Left cardiac atrium (tissue), 4 donors: ENCODE data around the gene OCSTAMP. TPM values are rescaled to one million over a fixed set of nuclear protein-coding genes. Genes with fewer than 3 reads are reported as not detected.

Experiments
- ATAC-seq, 2 donors: fragments of 200-7000 bp; cut with Tn5 transposase; one replicate each; pipeline ENCODE4 v1.9.1; 2020; ENCODE audit warnings: mild to moderate bottlenecking in 2 of 2, moderate library complexity in 2 of 2
- DNase-seq: peaks from one replicate; pipeline ENCODE4 v3.0.0-alpha.2; 2020
- intact Hi-C, 2 donors: fragments of 100-400 bp; cut with DNase I; formaldehyde crosslinking; loops; one replicate each; pipeline versions ENCODE4 v1.14.1 to v1.15.1; 2022 to 2023
- total RNA-seq, 2 donors: library from RNA; stranded (reverse); fragmentation: NEBNext Ultra II Directional; extraction: Animal tissue kit (Norgen Biotek cat#: 25700); gene quantifications; one replicate each; pipeline ENCODE4 v1.2.1, GENCODE V29; 2021
- donor health status: DM: no; HTN: yes; CAD: no.
- donor health status: DM: no; HTN: yes; CAD: no; lungs with severe emphysema.
- donor health status: DM: yes; HTN: yes; CAD: no.
- donor health status: Dilated cardiomyopathy.

The OCSTAMP gene
- total RNA-seq, 2 donors from 2014 or later: not detected

DNA sequence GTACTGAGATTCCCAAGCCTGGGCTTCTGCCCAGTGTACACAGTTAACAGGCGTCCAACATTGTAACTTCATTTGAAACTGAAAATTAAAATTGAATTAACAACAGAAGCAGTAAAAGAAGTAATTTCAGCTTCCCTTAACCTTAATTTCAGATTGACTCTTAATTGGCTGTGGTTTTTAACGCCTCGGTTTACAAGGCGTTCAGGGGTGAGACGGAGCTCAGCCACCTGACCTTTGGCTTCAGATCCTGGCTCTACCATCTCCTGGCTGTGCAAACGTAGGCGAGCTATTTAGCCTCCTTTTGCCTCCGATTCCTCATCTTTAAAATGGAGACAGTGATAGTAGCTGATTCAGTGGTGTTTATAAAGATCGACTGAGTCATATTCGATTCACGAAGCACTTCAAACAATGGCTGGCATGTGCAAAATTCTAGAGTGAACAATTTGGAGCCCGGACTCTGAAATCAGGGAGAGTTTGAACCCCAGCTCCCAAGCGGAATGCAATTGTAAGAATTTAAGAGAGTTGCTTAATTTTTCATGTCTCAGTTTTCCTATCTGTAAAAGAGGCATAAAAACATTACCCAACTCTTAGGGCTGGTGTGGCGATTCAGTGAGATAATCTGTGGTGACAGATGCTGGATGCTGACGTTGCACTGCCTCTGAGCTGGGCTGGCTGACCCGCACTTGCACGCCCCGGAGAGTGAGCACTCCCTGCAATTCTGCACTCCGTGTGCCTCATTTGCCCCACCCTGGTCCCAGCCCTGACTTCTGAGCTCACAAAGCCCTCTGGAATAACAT, 23.5 kb upstream of the OCSTAMP start:
- no peak for ATAC-seq
- DNase-seq: no peak
- intact Hi-C loops: no loop called here

DNA sequence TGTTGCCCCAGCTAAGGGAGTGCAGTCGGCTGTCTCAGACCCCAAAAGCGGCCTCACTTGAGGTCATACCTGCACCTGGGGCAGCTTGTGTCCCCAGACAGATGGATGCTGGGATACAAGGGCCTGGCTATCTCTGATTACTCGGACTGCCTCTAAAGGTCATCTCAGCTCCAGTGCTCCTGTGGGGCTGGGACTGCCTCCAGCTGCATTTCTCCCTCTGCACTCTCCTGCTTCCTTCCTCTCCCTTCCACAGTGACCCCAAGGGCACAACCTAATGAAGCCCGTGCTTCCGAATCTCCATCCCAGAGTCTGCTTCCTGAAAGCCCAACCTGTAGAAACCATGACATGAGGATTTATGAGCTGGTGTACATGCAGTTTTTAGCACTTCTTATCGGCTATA, 22.8 kb upstream of the OCSTAMP start:
- ATAC-seq (no peak), DNase-seq (no peak)
- intact Hi-C loops: no loop called here

DNA sequence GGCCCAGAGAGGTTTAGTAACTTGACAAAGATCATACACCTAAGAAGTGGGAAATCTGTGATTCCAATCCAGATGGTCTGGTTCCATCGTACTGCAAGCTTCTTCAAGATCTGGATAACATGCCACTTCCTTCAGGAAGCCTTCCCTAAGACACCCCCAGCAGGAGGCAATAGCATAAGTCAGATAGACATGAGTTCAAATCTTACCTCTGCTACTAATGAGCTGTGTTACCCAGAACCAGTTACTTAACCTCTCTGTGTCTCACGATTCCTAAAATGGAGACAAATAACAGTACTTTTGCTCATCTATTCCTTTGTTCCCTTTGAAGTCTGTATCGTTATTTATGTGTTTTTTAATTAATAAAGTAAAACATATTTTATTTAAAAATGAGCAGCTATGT, 22.3 kb upstream of the OCSTAMP start:
- DNase-seq (no peak), ATAC-seq (no peak)
- intact Hi-C loops: no loop called here

DNA sequence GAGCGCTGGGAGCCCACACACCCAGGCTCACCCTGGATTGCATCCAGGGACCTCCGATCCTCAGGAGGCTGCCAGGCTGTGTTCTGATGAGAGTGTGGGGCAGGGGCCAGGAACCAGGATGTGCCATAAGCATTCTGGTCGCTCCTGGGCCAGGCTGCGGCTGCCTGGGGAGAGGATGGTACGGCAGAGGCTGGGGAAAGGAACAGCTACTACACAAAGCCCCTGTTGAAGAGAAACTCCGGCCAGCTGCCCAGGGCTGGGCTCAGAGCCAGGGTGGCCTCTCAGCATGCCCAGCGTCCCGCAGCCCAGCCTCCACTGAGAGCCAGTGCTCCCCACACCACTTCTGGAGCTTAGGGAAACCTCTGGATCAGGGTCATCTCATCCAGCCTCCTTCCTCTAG, 21.7 kb upstream of the OCSTAMP start:
- DNase-seq (peak; percentile 39), ATAC-seq (peak; percentile 70 to 71)
- intact Hi-C loops: no loop called here

DNA sequence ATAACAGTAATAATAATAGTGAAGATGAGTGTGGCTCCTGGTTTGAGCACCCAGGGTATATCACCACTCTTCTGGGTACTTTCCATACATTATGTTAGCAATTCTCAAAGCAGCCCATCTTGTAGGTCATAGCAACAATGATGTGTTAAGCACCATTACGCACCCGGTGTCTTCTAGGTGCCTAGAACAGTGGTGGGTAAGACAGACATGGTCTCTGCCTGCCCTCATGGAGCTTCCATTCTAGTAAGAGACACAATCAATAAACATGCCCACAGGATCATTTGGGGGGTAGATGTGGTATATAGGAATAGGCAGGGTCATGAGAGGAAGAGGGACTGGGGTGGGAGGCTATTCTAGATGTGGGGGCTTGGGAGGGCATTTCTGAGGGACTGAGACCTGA, 21.0 kb upstream of the OCSTAMP start:
- intact Hi-C loops: no loop called here
- ATAC-seq (no peak), DNase-seq (no peak)

DNA sequence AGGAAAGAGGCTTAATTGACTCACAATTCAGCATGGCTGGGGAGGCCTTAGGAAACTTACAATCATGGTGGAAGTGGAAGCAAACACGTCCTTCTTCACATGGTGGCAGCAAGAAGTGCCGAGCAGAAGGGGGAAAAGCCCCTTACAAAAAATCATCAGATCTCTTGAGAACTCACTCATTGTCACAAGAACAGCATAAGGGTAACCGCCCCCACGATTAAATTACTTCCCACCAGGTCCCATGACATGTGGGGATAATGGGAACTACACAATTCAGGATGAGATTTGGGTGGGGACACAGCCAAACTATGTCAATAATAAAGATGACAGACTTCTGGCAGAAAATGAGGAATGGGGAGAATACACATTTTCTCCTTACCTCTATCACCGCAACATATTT, 20.5 kb upstream of the OCSTAMP start:
- intact Hi-C loops: no loop called here
- no peak for ATAC-seq
- DNase-seq: no peak

DNA sequence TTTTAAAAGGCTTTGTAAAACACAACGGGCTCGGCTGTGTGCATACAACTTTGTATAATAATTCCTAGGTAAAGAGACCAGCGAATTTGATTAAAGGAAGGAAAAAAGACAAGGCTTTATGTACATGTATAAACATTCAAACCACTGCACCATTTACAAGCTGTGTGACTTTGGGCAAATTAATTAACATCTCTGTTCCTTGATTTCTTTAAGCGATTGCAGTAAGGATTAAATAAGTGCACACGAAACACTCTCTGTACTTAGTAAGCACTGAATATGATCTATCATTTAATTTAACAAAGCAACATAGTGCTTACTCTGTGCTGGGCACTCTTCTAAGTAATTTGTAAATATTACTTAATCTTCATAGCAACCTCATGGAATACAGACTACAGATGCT, 19.5 kb upstream of the OCSTAMP start:
- ATAC-seq (no peak), DNase-seq (no peak)
- intact Hi-C loops: no loop called here

DNA sequence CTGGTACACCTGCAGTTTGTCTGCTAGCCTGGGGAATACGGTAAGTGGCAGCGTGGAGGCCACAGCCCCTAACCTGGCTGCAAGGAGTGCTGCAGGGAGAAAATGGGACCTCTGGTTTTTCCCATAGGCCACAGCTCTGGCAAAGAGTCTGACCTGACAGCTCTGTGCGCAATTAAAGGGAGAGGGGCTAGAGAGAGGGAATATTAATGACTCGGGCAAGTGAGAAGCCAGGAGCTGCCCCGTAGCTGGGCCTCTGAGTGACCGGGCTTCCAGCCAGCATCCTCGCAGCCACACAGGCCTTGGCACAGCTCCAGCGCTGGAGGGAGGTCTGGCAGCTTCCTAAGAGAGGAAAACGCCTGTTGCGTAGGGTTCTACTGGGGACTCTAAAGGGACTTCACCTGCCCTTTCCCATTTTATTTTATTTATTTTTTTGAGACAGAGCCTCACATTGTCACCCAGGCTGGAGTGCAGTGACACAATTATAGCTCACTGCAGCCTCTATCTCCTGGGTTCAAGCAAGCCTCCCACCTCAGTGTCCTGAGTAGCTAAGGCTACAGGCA, 18.2 kb upstream of the OCSTAMP start:
- intact Hi-C loops: no loop called here
- ATAC-seq: peak; percentile 82 to 89
- DNase-seq: peak; percentile 91

DNA sequence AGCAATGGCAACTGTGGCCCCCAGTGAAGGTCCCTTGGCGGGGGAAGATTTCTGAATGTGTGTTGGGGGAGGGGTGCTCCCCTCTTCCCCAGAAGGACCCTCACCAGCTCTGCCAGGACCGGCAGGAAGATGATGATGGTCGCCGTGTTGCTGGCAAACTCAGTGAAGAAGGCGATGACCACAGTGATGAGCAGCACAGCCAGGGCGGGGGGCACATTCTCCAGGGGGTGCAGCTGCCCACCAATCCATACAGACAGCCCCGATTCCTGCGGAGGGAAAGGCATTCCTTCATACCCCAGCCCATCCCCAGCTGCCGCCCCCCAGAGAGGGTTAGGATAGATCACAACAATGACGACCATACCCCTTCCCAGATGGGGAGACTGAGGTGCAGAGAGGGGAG, 15.7 kb upstream of the OCSTAMP start:
- intact Hi-C loops: no loop called here
- DNase-seq (no peak), ATAC-seq (no peak)

DNA sequence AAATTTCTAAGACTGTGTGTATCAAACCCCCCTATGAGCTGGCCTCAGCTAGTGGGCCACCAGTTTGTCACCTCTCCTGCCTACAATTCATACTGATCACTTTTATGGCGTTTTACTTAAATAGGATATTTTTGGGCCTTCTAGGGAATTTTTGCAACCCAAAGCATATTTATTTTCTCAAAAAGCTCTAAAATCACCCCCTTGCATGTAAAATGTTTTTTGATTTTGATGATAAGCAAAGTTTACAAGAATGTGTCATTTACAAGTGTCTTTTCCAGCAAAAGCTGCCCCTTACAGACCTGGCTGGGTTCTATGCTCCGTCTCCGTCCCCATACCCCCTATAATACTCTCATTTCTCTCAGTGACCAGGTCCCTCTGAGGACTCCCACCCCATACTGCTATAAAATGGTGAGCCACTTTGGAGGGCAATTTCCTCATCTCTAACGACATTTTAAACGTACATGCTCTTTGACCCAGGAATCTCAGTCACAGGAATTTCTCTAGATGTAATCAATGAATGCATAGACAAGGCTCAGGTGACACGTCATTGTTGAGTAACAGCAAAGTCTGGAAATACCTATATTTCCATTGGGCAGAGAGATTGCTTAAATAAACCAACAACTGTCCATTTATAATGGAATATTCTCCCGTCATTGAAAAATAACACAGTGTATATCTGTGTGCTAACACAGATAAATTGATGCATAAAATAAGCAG, 13.9 kb upstream of the OCSTAMP start:
- DNase-seq (no peak), ATAC-seq (no peak)
- intact Hi-C loops: no loop called here

DNA sequence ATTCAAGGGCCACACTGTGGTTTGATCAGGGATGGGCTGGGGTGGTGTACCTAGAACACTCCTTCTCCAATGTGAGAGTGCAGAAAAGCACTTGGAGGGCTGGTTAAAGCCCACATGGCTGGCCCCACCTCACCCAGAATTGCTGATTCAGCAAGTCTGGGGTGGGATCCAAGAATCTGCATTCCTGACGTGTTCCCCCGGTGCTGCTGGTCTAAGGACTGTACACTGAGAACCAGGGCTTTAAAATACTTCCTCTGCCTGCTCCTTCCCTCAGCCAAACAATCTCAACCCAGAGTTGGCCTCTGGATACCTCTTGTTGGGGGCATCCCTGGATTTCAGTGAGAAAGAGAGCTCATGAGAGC, 13.4 kb upstream of the OCSTAMP start:
- DNase-seq: no peak
- ATAC-seq: no peak
- intact Hi-C loops: no loop called here

DNA sequence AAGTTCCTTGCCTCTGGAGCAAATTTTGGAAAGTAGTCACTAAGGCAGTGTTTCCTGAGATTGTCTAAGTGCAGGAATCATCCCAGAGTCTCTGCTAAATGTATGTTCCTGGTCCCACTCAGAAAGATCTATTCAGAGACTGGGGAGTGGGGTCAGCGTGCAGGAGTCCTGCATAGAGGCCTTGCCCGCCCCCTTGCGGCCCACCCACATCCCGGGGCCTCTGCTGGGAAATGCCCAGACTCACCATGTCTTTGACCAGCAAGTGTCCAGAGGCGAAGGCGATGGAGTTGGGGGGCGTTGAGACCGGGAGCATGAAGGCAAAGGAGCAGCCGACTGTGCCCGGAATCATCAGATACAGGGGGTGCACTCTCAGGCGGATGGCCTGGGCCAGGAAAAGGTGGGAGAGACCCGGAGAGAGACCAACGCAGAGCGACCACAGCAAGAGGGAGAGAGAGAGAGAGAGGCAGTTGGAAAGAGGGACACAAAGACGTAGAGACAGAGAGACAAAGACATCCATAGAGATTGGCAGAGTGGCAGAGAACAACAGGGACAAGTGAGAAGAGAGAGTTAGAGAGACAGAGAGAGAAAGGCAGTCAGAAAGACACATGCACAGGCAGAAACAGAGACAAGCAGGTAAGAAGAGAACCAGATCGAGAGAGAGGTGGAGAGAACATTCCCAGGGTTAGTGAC, 12.9 kb upstream of the OCSTAMP start:
- intact Hi-C loops: no loop called here
- no peak for ATAC-seq
- DNase-seq: no peak

DNA sequence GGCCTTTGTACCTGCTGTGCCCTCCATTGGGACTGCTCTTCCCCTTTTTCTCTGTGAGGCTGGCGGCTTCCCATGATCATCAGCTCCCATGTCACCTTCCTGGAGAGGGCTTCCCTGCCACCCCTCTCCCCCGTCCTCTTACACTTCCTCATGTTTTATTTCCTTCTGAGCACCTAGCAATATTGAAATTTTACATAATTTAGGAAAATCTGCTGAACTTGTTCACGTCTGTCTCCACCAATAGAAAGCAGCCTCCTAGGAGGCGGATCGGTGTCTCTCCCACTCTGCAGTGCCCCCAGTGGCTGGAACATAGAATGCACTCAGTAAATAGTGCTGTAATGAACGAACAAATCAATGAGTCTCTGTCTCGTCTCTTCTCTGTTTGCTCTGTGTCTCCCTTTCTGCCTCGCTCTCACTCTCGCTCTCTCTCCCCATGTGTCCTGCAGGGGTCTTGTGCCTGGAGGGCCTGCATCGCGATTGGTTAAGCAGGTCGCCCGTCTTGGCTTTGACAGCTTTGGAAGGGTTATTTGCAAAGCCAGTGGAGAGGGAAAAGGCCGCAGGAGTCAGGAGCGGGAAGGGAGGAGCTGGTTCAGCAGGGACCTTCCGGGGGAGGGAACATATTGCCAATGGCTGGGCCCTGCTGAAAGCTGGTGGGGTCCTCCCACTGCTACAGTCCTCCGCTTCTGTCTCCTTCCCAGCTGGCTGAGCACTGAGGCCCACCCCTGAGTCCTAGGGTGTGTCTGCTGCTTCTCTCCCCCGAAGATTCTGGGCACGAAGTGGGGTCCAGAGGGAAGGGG, 12.1 kb upstream of the OCSTAMP start:
- intact Hi-C loops: no loop called here
- peak; percentile 87 to 89 for ATAC-seq
- peak; percentile 74 for DNase-seq

DNA sequence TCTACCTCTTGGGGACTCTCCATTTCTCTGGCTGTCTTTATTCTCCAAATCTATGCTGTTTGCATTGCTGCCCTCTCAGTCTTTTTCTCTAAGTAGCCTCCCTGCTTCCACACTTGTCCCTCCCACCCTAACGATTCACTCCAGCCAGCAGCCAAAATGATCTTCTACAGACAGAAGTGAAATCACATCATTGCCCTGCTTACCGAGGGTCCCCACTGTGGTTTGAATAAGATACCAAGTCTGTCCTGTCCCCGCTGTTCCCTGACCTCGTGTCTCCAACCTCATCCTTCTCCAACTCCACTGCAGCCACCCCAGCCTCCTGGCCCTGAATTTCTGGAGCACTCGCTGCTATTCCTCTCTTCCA, 11.5 kb upstream of the OCSTAMP start:
- intact Hi-C loops: no loop called here
- DNase-seq (no peak), ATAC-seq (no peak)

DNA sequence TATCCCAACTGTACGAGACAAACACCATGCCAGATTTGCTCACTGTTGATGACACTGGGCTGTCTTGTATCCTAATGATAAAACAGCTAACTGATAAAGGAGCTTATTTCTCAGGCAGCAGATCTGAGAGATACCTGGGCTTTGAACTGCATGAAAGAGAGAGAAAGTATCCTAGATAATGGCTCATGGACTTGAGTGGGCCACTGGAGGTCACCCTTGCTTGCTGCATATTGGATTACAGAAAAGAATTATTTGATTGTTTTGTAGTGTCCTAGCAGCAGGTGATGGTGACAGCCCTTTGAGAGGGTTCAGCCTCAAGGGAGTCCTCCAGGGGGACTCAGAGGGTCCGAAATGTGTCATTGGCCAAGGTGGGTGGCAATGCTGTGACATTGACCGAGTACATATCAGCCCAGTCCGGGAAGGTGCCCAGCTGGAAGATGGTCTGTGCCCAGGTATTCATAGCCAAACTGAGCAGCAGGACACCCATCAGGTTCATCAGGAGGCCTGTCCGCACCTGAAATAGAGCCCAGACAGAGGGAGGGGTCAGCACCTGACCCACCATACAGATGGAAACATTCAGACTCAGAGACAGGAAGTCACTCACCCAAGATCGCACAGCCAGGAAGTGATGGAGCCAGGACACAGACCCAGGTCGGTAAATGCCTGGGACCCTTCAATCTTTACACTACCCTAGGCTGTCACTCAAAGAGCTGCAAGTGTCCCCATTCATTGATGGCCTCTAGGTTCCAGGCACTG, 9.4 kb upstream of the OCSTAMP start:
- ATAC-seq (no peak), DNase-seq (no peak)
- intact Hi-C loops: loop anchor here in 1 of 2 donors (2.0 kb wide), 1 partner anchor 121 kb away; no protein-coding TSS in a partner anchor

DNA sequence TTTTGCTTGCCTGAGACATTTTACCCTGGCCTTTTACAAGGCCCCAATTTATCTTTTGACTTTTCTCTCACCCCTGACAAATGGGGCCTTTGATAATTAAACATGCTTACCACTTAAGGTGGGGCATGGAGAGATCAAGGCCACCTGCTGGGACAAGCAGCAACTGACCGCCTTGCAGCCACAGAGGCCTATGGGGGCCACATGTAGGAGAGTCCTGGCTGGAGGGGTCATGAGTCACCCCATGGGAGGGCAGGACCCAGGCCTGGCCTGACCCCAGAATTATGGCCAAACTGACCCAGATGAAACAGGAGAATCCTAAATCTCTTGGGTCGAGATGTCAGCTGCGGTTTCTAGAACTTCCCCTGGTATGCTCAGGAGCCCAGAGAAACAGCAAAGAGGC, 8.5 kb upstream of the OCSTAMP start:
- no peak for ATAC-seq
- intact Hi-C loops: loop anchor here in 1 of 2 donors (2.0 kb wide), 1 partner anchor 122 kb away; no protein-coding TSS in a partner anchor
- DNase-seq: no peak

DNA sequence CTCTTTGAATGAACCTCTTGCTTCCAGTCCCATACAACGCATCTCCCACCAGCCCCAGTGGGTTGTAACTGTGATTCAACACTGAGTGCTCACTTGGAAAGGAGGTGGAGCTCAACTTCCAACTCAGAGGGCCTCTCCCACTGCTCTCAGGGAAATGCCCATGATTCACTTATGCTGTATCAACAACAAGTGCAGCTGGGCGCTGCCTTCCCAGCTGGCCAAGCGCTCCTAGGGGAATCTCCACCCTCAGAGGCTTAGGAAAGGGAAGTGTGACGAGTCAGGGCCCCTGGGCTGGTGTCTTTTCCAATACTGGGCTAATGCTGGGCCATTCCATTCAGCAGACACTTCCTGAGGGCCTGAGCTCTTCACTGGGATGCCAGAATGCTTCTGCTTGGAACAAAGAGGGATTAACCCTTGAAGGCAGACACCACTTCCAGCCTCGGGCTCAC, 8.1 kb upstream of the OCSTAMP start:
- DNase-seq: peak; percentile 45
- intact Hi-C loops: loop anchor here in 1 of 2 donors (2.0 kb wide), 1 partner anchor 122 kb away; no protein-coding TSS in a partner anchor
- ATAC-seq: peak; percentile 7 to 74

DNA sequence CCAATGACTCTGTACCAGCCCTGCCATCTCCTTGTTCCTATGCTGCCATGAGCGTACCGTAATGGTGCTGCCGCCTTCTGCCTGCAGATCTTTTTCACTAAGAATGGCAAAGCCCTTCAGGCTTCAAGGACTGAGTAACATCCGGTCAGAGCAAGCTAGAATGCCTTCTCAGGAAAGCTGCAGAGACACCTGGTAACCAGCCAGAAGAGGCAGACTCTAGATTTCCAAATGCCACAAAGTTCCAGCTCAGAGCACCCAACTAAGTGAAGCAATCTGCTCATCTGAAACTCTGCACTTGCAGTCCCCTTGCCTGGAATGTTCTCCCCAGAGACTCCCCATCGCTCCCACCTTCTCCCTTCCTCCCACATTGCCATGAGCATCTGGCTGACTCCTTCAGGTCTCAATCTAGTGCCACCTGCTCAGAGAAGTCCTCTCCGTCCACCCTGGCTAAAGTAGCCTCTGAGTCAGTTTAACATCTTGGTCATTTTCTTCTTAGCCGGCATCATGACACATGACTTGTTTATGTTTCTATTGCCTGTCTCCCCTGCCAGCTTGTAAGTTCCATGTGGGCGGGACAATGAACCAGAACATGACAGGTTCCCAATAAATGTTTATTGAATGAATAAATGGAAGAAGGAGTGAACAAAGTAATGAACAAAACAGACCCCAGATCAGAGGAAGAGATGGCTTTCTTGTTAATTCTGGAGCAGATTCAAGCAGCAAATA, 6.9 kb upstream of the OCSTAMP start:
- ATAC-seq: no peak
- intact Hi-C loops: no loop called here
- no peak for DNase-seq
